NOMO-1 treated with DMSO at 0.1 percent for 48 hours (cell line): ENCODE data around the gene CBX2.

Experiments
- DNase-seq: peaks from one replicate; lab custom pipeline; 2025; ENCODE audit not compliant: unreplicated experiment; lab: John Stamatoyannopoulos, UW

The CBX2 gene

GRCh38 chr17:79777894-79778503 is at the start of gene CBX2:
CBX2 (plus strand) TSS chr17:79778148; CDS start chr17:79778236, 88 bp downstream.
- peak; percentile 38 for DNase-seq

GRCh38 chr17:79728169-79728907 is 49.6 kb upstream of the CBX2 start:
- peak; percentile 67 for DNase-seq

- no peak for DNase-seq
Measured at GRCh38 chr17:79728908-79729471, 49.0 kb upstream of the CBX2 start.

GRCh38 chr17:79729761-79730160 is 48.2 kb upstream of the CBX2 start:
- DNase-seq: no peak

GRCh38 chr17:79730437-79730768 is 47.5 kb upstream of the CBX2 start:
- DNase-seq: no peak

- no peak for DNase-seq
Measured at GRCh38 chr17:79730769-79731483, 47.0 kb upstream of the CBX2 start, which contains the start of gene ENPP7. ENPP7 (plus strand) TSS chr17:79730943; CDS start chr17:79731140, 197 bp downstream.

GRCh38 chr17:79732254-79732653 is 45.7 kb upstream of the CBX2 start:
- no peak for DNase-seq

GRCh38 chr17:79732804-79733691 is 44.9 kb upstream of the CBX2 start:
- peak; percentile 41 for DNase-seq

GRCh38 chr17:79733692-79734070 is 44.3 kb upstream of the CBX2 start:
- no peak for DNase-seq

- no peak for DNase-seq
Measured at GRCh38 chr17:79735096-79735495, 42.9 kb upstream of the CBX2 start.

- no peak for DNase-seq
Measured at GRCh38 chr17:79737046-79737921, 40.7 kb upstream of the CBX2 start.

- DNase-seq: no peak
Measured at GRCh38 chr17:79737922-79738578, 39.9 kb upstream of the CBX2 start.

GRCh38 chr17:79738643-79739042 is 39.3 kb upstream of the CBX2 start:
- DNase-seq: no peak

- no peak for DNase-seq
Measured at GRCh38 chr17:79739148-79740062, 38.5 kb upstream of the CBX2 start.

- no peak for DNase-seq
Measured at GRCh38 chr17:79740413-79740812, 37.5 kb upstream of the CBX2 start.

- no peak for DNase-seq
Measured at GRCh38 chr17:79741401-79741750, 36.6 kb upstream of the CBX2 start.

- DNase-seq: peak; percentile 19
Measured at GRCh38 chr17:79741751-79742588, 36.0 kb upstream of the CBX2 start.

GRCh38 chr17:79742589-79742918 is 35.4 kb upstream of the CBX2 start:
- no peak for DNase-seq
